Esophagus squamous epithelium (tissue), 5 donors: ENCODE data around the gene RXFP4. TPM values are rescaled to one million over a fixed set of nuclear protein-coding genes. Genes with fewer than 3 reads are reported as not detected.
"Not testable (repeated sequence)": the region's sequence is repeated elsewhere in the genome, so short reads cannot be mapped to it uniquely, and the experiment has no call there.

Source experiments
- DNase-seq: peaks from one replicate; lab custom pipeline; 2025; lab: John Stamatoyannopoulos, UW
- H3K27ac ChIP-seq, 4 donors: fragments of 200-600 bp; sonication (generic); one replicate each; pipeline ENCODE4 v1.5.1; 2016 to 2019; ENCODE audit warnings: mild to moderate bottlenecking in 1 of 4
- H3K27me3 ChIP-seq, 4 donors: fragments of 200-600 bp; sonication (generic); 1 replicate in 3 of 4; 2 replicates in 1 of 4; pipeline versions ENCODE4 v1.5.1 to v1.6.0; 2017 to 2021; ENCODE audit warnings: antibody characterized with exemption in 1 of 4
- H3K36me3 ChIP-seq, 3 donors: fragments of 200-600 bp; sonication (generic); one replicate each; pipeline ENCODE4 v1.5.1; 2016 to 2019
- H3K4me1 ChIP-seq, 3 donors: fragments of 200-600 bp; sonication (generic); one replicate each; pipeline ENCODE4 v1.5.1; 2017 to 2019
- H3K4me3 ChIP-seq, 4 donors: fragments of 200-600 bp; sonication (generic); 1 replicate in 3 of 4; 2 replicates in 1 of 4; pipeline ENCODE4 v1.5.1; 2016 to 2019; ENCODE audit warnings: mild to moderate bottlenecking in 2 of 4, moderate library complexity in 1 of 4
- H3K9me3 ChIP-seq, 3 donors: fragments of 200-600 bp; sonication (generic); one replicate each; pipeline ENCODE4 v1.5.1; 2016 to 2019
- POLR2A ChIP-seq, 4 donors: fragments of 450-650 bp; IDR thresholded peaks; one replicate each; pipeline ENCODE4 v1.6.1; 2017; ENCODE audit warnings: antibody characterized with exemption in 4 of 4, mild to moderate bottlenecking in 4 of 4, moderate library complexity in 3 of 4
- WGBS, 2 donors: methylation state at CpG; one replicate each; pipeline ENCODE4 v1.1.5; 2018; 5-methylcytosine and 5-hydroxymethylcytosine counted together
- intact Hi-C: fragments of 100-400 bp; cut with DNase I; formaldehyde crosslinking; loops from one replicate; pipeline ENCODE4 v1.15.0; 2022
- small RNA-seq, 4 donors: library from RNA; depleted of rRNA; stranded (forward); fragments of <200 nt; gene quantifications; one replicate each; pipeline ENCODE3, GENCODE V24; 2016
- total RNA-seq, 4 donors: library from RNA; depleted of rRNA; stranded (reverse); fragments of >200 nt; gene quantifications; one replicate each; pipeline ENCODE4 v1.1.0, GENCODE V29; 2016
- TF ChIP-seq, protein P1 (sequence below), 6 experiments: fragments of 450-650 bp in 4 of 6; fragments of 200-600 bp in 2 of 6; sonication (generic) in 2 of 6; IDR thresholded peaks; one replicate each; pipeline ENCODE4 v1.5.1; 2016 to 2019; ENCODE audit warnings: antibody characterized with exemption in 6 of 6, mild to moderate bottlenecking in 4 of 6, moderate library complexity in 4 of 6
- donor health status: DM: yes; HTN: yes; CAD: no.

Gene RXFP4
- total RNA-seq, 4 donors from 2014 or later, result not detected

DNA sequence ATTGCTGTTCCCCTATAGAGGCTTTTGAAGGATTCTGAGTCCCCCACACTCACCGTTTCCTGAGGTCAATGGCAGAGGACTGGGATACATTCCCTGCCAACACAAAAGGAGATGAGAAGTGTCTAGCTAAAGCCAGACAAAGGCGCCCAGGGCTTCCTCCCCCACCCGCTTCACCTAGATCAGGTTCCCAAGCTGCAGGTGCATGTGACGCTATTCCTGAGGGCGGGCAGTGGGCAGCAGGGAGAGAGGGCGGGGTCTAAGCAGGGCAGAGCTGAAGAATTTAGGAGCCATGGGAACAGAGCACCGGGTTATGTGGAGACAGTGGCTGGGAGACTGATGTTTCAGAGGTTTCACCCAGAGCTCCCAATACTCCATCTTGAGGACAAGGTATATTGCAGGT lies 42.9 kb downstream of the RXFP4 start:
- Histone ChIP-seq H3K4me3 (no peak overlapping the region), H3K36me3 (no peaks in the 10 kb centered on the region), H3K27me3 (no peaks in the 10 kb centered on the region), H3K4me1 (peaks cover 42 to 71% (median 45%) of the 10 kb centered on the region in 3 donors), H3K9me3 (no peaks in the 10 kb centered on the region), H3K27ac (peak overlapping the region in 3 of 4 donors; percentile 96 to 98 (median 97))
- no peak for TF ChIP-seq POLR2A (IDR thresholded peaks at IDR 0.05)
- TF ChIP-seq, protein P1, sequence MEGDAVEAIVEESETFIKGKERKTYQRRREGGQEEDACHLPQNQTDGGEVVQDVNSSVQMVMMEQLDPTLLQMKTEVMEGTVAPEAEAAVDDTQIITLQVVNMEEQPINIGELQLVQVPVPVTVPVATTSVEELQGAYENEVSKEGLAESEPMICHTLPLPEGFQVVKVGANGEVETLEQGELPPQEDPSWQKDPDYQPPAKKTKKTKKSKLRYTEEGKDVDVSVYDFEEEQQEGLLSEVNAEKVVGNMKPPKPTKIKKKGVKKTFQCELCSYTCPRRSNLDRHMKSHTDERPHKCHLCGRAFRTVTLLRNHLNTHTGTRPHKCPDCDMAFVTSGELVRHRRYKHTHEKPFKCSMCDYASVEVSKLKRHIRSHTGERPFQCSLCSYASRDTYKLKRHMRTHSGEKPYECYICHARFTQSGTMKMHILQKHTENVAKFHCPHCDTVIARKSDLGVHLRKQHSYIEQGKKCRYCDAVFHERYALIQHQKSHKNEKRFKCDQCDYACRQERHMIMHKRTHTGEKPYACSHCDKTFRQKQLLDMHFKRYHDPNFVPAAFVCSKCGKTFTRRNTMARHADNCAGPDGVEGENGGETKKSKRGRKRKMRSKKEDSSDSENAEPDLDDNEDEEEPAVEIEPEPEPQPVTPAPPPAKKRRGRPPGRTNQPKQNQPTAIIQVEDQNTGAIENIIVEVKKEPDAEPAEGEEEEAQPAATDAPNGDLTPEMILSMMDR (IDR thresholded peaks at IDR 0.05), result no peak
- WGBS, 2 donors, result 66 to 77% methylated on average over 3 to 6 of the region's 7 CpGs
- DNase-seq, result no peak
- intact Hi-C loops, result no loop called here

DNA sequence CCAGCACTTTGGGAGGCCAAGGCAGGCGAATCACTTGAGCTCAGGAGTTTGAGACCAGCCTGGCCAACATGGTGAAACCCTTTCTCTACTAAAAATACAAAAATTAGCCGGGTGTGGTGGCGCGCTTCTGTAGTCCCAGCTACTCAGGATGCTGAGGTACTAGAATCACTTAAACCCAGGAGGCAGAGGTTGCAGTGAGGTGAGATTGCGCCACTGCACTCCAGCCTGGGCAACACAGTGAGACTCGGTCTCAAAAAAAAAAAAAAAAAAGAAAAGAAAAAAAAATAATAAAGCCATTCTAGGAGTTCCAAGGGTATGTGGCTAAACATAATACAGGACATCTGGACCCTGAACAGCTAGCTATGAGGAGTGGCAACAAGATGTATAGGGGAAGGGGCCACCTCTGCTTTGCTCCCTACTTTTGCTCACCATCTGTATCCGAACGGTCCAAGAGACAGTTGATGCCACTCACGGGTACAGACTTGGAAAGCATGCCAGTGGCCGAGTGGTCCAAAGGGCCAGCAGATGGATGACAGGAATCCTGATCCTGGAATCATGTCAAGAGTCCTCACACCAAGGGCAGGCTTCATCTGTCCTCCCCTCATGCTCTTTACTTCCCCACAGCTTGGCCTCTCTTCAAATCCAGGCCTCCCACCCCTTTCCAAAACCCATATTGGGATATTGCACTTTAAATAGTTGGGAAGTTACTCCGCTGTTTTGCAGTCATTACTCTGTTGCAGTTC lies 43.6 kb downstream of the RXFP4 start:
- Histone ChIP-seq H3K27ac (peak overlapping the region in 3 of 4 donors; percentile 5 to 97 (median 96)), H3K4me1 (peaks cover 35 to 69% (median 37%) of the 10 kb centered on the region in 3 donors)
- WGBS, 2 donors, result 86 to 88% methylated on average over 11 of the region's 11 CpGs
- H3K36me3 ChIP-seq, H3K27me3 ChIP-seq, DNase-seq, H3K4me3 ChIP-seq, H3K9me3 ChIP-seq: not testable (repeated sequence)
- intact Hi-C loops, result loop anchor here (5.0 kb wide), 1 partner anchor 48 kb away; no protein-coding TSS in a partner anchor

DNA sequence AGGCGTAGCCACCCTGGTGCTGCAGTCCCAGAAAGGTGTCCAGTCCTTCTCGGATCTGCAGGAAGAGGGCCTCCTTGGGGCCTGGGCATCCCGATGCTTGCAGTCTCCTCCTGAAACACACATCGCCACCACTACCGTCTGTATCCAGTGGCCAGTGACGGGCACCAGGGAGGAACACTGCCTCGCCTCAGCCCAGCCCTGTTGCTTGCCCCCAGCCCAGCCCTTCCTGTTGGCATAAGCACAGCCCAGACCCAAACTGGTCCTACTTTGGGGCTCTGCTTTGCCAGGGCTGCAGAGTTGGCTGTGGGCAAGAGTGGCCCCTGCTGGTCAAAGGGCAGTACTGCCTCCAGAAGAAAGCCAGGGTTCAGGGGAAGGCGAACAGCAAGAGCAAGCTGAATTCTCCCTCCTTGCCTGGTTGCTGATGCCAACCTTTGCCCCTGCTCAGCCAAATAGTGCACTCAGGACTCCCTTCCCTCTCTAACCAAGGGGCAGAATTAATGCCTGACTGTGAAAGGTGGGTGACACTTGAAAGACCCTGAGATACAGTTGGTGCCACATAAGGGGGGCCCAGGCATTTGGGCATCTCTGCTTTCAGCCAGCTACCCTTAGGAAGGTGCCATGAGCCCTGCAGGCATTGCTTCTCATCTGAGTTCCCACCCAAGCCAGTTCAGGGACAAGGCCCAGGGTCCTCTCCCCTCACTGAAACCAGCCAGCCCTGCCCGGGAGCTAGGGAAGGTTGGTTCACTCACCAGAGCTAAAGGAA lies 48.0 kb downstream of the RXFP4 start:
- Histone ChIP-seq H3K36me3 (no peaks in the 10 kb centered on the region), H3K4me3 (peak overlapping the region in 3 of 4 donors; percentile 31 to 61 (median 39)), H3K9me3 (no peaks in the 10 kb centered on the region), H3K27ac (peak overlapping the region in 3 of 4 donors; percentile 51 to 79 (median 71)), H3K4me1 (peaks cover 3 to 41% (median 3%) of the 10 kb centered on the region in 3 donors), H3K27me3 (no peaks in the 10 kb centered on the region)
- 5 to 20% methylated on average over 2 to 7 of the region's 9 CpGs for WGBS, 2 donors
- TF ChIP-seq POLR2A (IDR thresholded peaks at IDR 0.05), result no peak
- TF ChIP-seq, protein P1 (IDR thresholded peaks at IDR 0.05), result peak; percentile 95 to 99 (median 98)
- peak; percentile 35 for DNase-seq
- intact Hi-C loops, result loop anchor here (5.0 kb wide), 1 partner anchor 52 kb away; no protein-coding TSS in a partner anchor

DNA sequence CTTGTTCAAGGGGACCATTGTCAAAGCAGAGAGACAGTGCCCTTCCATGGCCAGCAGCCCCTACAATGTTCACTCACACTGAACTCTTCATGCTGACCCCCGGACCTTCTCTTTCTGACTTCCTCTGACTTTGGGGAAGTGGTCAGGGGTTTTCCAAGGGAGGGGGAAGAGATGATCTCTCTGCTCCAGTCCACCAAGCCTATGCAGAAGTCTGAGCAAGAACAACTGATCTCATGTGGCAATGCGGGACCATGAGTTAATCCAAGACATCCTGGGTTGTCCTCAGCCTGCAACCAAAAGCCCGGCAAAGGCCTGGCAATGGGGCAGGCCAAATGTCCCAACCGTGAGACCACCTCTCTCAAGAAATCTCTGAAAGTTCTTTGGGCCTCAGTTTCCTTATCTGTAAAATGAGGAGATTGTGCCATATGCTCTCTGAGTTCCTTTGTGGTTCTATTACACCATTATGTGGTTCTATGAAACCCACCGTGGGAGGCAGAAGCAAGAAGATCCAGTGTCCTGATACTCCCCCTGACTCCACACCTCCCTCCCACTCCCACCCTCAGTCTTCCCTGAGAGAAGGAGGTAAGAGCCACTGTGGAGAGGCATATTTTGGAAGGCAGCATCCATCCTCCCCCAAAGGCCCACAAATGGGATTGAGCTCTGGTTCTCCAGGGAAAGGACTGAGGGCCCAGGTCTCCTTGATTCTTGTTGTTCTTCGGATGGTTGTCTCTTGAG lies 48.7 kb downstream of the RXFP4 start:
- H3K27me3 ChIP-seq, result no peaks in the 10 kb centered on the region
- no peaks in the 10 kb centered on the region for H3K36me3 ChIP-seq
- intact Hi-C loops, result no loop called here
- peaks cover 2 to 36% (median 3%) of the 10 kb centered on the region in 3 donors for H3K4me1 ChIP-seq
- no peak for DNase-seq
- no peak overlapping the region for H3K4me3 ChIP-seq
- H3K9me3 ChIP-seq, result no peaks in the 10 kb centered on the region
- TF ChIP-seq, protein P1 (IDR thresholded peaks at IDR 0.05), result no peak
- TF ChIP-seq POLR2A (IDR thresholded peaks at IDR 0.05), result no peak
- H3K27ac ChIP-seq, result peak overlapping the region in 2 of 4 donors; percentile 71 to 79
- 29 to 83% methylated on average over 1 to 4 of the region's 6 CpGs for WGBS, 2 donors

Small RNA genes lying within 50 kb of the gene (small RNA-seq; reads per million reads assigned to genes)
- 0 reads per million in 4 donors for gene MIR6738
- gene RF00015, result 0 reads per million in 4 donors
- gene SCARNA4, result 0 reads per million in 4 donors
- 52.8 to 153 (median 74.3) reads per million in 4 donors for gene SNORA80E

Other genes starting within 250 kb of the RXFP4 start
- gene GON4L, start 84.4 kb upstream of the RXFP4 start, total RNA-seq, result 10 to 100 TPM; 12.2 to 32.8 (median 18.7) TPM
- gene SYT11, start 82.1 kb upstream of the RXFP4 start, total RNA-seq, result 1 to 10 TPM in 3 of 4 donors, under 1 TPM in 1; 0.87 to 5.3 (median 2.7) TPM
- gene RIT1, start 30.3 kb upstream of the RXFP4 start, total RNA-seq, result 10 to 100 TPM; 35.3 to 55.4 (median 42.6) TPM
- 10 to 100 TPM; 12.4 to 48.1 (median 33.9) TPM for gene KHDC4, start 7.2 kb upstream of the RXFP4 start, total RNA-seq
- 10 to 100 TPM; 22.6 to 38.3 (median 27.5) TPM for gene ARHGEF2, start 36.9 kb downstream of the RXFP4 start, total RNA-seq
- gene SSR2, start 79.3 kb downstream of the RXFP4 start, total RNA-seq, result 100 to 1,000 TPM; 115 to 215 (median 179) TPM
- 10 to 100 TPM; 19.7 to 32.7 (median 25.5) TPM for gene UBQLN4, start 112.2 kb downstream of the RXFP4 start, total RNA-seq
- gene LAMTOR2, start 113.1 kb downstream of the RXFP4 start, total RNA-seq, result 10 to 100 TPM; 41.4 to 67.1 (median 53.3) TPM
- 100 to 1,000 TPM; 190 to 482 (median 272) TPM for gene RAB25, start 119.5 kb downstream of the RXFP4 start, total RNA-seq
- gene MEX3A, start 140.8 kb downstream of the RXFP4 start, total RNA-seq, result 1 to 10 TPM in 1 of 4 donors, under 1 TPM in 3; 0.15 to 1.4 (median 0.65) TPM
- 100 to 1,000 TPM; 322 to 480 (median 403) TPM for gene LMNA, start 173.1 kb downstream of the RXFP4 start, total RNA-seq
- gene SEMA4A, start 211.9 kb downstream of the RXFP4 start, total RNA-seq, result 10 to 100 TPM; 21.4 to 36.6 (median 23.1) TPM